Left cardiac atrium (tissue), 4 donors: ENCODE results near the gene DNAJB1. TPM values are rescaled to one million over a fixed set of nuclear protein-coding genes. Genes with fewer than 3 reads are reported as not detected.

Source experiments
- ATAC-seq, 2 donors: fragments of 200-7000 bp; cut with Tn5 transposase; one replicate each; pipeline ENCODE4 v1.9.1; 2020; ENCODE audit warnings: mild to moderate bottlenecking in 2 of 2, moderate library complexity in 2 of 2
- DNase-seq: peaks from one replicate; pipeline ENCODE4 v3.0.0-alpha.2; 2020
- intact Hi-C, 2 donors: fragments of 100-400 bp; cut with DNase I; formaldehyde crosslinking; loops; one replicate each; pipeline versions ENCODE4 v1.14.1 to v1.15.1; 2022 to 2023
- total RNA-seq, 2 donors: library from RNA; stranded (reverse); fragmentation: NEBNext Ultra II Directional; extraction: Animal tissue kit (Norgen Biotek cat#: 25700); gene quantifications; one replicate each; pipeline ENCODE4 v1.2.1, GENCODE V29; 2021
- donor health status: DM: no; HTN: yes; CAD: no.
- donor health status: DM: no; HTN: yes; CAD: no; lungs with severe emphysema.
- donor health status: DM: yes; HTN: yes; CAD: no.
- donor health status: Dilated cardiomyopathy.

DNAJB1 gene
- total RNA-seq, 2 donors from 2014 or later = 50.7 to 70.5 TPM

- ATAC-seq (peak in 1 of 2 donors; percentile 21), DNase-seq (no peak)
- intact Hi-C loops = no loop called here
Measured at GRCh38 chr19:14477418-14478112, 40.6 kb downstream of the DNAJB1 start.

- DNase-seq (peak; percentile 78), ATAC-seq (peak; percentile 39 to 41)
- intact Hi-C loops = no loop called here
Measured at GRCh38 chr19:14476673-14477401, 41.4 kb downstream of the DNAJB1 start.

GRCh38 chr19:14476327-14476672, 41.9 kb downstream of the DNAJB1 start:
- DNase-seq = no peak

GRCh38 chr19:14475251-14476073, 42.7 kb downstream of the DNAJB1 start, which contains the start of gene PTGER1:
Gene PTGER1, minus strand, starts transcription at chr19:14475354. Its CDS starts 1,034 bp downstream, at chr19:14474320.
- peak in 1 of 2 donors; percentile 2 for ATAC-seq
- intact Hi-C loops = no loop called here
- DNase-seq = no peak

More at GRCh38 chr19:14476327-14476672, 41.9 kb downstream of the DNAJB1 start:
- ATAC-seq = no peak
- intact Hi-C loops = no loop called here

GRCh38 chr19:14474827-14475226, 43.4 kb downstream of the DNAJB1 start:
- intact Hi-C loops = no loop called here
- DNase-seq = no peak
- no peak for ATAC-seq

GRCh38 chr19:14473978-14474578, 44.1 kb downstream of the DNAJB1 start:
- intact Hi-C loops = no loop called here
- DNase-seq (no peak), ATAC-seq (no peak)

GRCh38 chr19:14473073-14473977, 44.9 kb downstream of the DNAJB1 start:
- DNase-seq (no peak), ATAC-seq (no peak)
- intact Hi-C loops = no loop called here

- ATAC-seq (peak; percentile 41 to 53), DNase-seq (peak; percentile 83)
- intact Hi-C loops = no loop called here
Measured at GRCh38 chr19:14472202-14472938, 45.8 kb downstream of the DNAJB1 start.

GRCh38 chr19:14471436-14472187, 46.6 kb downstream of the DNAJB1 start:
- no peak for DNase-seq
- intact Hi-C loops = no loop called here
- no peak for ATAC-seq

GRCh38 chr19:14470031-14470876, 47.9 kb downstream of the DNAJB1 start:
- ATAC-seq (no peak), DNase-seq (no peak)
- intact Hi-C loops = no loop called here

GRCh38 chr19:14467816-14468215, 50.4 kb downstream of the DNAJB1 start:
- ATAC-seq (no peak), DNase-seq (no peak)
- intact Hi-C loops = no loop called here

- DNase-seq = no peak
Measured at GRCh38 chr19:14467391-14467790, 50.8 kb downstream of the DNAJB1 start.

More at GRCh38 chr19:14467391-14467790, 50.8 kb downstream of the DNAJB1 start:
- intact Hi-C loops = no loop called here
- ATAC-seq = no peak
